ENCODE measurements around the gene SLC5A9. TPM values are rescaled to one million over a fixed set of nuclear protein-coding genes. Genes with fewer than 3 reads are reported as not detected.

The SLC5A9 gene
- polyA plus RNA-seq, 3 donors: 0.15 to 0.42 (median 0.28) TPM

GRCh38 chr1:48216313-48216712 lies 6.2 kb upstream of the SLC5A9 start:
- Histone ChIP-seq H4K20me1 (ENCODE audit: insufficient read depth, low read length) (no peaks in the 10 kb centered on the region), H3K27me3 (ENCODE audit: control insufficient read depth in 2 of 2, insufficient read depth in 2 of 2, low read length in 2 of 2) (no peaks in the 10 kb centered on the region), H3K9ac (ENCODE audit: insufficient read depth, low read length, poor library complexity, severe bottlenecking) (no peak overlapping the region), H3K27ac (ENCODE audit: low read depth in 1 of 2, low read length in 2 of 2) (no peak overlapping the region), H3K4me1 (ENCODE audit: control insufficient read depth in 1 of 2, insufficient read depth in 2 of 2, low read length in 2 of 2) (peaks cover 20 to 25% of the 10 kb centered on the region in 2 donors), H3K79me2 (ENCODE audit: insufficient read depth, low read length) (no peaks in the 10 kb centered on the region), H3K9me3 (replicated peaks in 1 of 2; ENCODE audit: control insufficient read depth in 1 of 2, insufficient read depth in 1 of 2, low read length in 2 of 2) (no peaks in the 10 kb centered on the region), H2AFZ (ENCODE audit: insufficient read depth, low read depth, low read length, poor library complexity, severe bottlenecking) (no peak overlapping the region), H3K4me2 (replicated peaks; ENCODE audit: extremely low read depth, low read length, poor library complexity, severe bottlenecking) (no peak overlapping the region), H3K36me3 (replicated peaks in 1 of 2; ENCODE audit: control insufficient read depth in 1 of 2, insufficient read depth in 2 of 2, low read length in 2 of 2) (no peaks in the 10 kb centered on the region), H3K4me3 (replicated peaks in 1 of 3; ENCODE audit: low read depth in 2 of 3, low read length in 3 of 3) (no peak overlapping the region)
- TF ChIP-seq, protein P1, sequence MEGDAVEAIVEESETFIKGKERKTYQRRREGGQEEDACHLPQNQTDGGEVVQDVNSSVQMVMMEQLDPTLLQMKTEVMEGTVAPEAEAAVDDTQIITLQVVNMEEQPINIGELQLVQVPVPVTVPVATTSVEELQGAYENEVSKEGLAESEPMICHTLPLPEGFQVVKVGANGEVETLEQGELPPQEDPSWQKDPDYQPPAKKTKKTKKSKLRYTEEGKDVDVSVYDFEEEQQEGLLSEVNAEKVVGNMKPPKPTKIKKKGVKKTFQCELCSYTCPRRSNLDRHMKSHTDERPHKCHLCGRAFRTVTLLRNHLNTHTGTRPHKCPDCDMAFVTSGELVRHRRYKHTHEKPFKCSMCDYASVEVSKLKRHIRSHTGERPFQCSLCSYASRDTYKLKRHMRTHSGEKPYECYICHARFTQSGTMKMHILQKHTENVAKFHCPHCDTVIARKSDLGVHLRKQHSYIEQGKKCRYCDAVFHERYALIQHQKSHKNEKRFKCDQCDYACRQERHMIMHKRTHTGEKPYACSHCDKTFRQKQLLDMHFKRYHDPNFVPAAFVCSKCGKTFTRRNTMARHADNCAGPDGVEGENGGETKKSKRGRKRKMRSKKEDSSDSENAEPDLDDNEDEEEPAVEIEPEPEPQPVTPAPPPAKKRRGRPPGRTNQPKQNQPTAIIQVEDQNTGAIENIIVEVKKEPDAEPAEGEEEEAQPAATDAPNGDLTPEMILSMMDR (IDR thresholded peaks at IDR 0.05): no peak
- peaks cover 31% of the 10 kb centered on the region for H3K4me1 Mint-ChIP-seq
- H3K4me3 Mint-ChIP-seq: no peak overlapping the region
- H3K9me3 Mint-ChIP-seq: peaks cover 0 to 2% (median 0%) of the 10 kb centered on the region in 7 donors
- intact Hi-C loops (cut with micrococcal nuclease): no loop called here
- DNase-seq: no peak
- no peaks in the 10 kb centered on the region for H3K36me3 Mint-ChIP-seq
- WGBS (ENCODE audit: insufficient coverage): no CpG with 5 or more reads among the region's 2 CpGs
- H3K27ac Mint-ChIP-seq: no peak overlapping the region
- H3K27me3 Mint-ChIP-seq (ENCODE audit: low read depth in 3 of 3): peaks cover 0 to 8% (median 8%) of the 10 kb centered on the region in 3 donors

GRCh38 chr1:48216941-48217340 lies 5.6 kb upstream of the SLC5A9 start:
- Mint-ChIP-seq H3K4me1 (peaks cover 31% of the 10 kb centered on the region), H3K9me3 (peaks cover 0 to 2% (median 0%) of the 10 kb centered on the region in 7 donors), H3K4me3 (no peak overlapping the region), H3K36me3 (no peaks in the 10 kb centered on the region), H3K27ac (peak overlapping the region in 2 of 7 donors; percentile 0 to 19), H3K27me3 (ENCODE audit: low read depth in 3 of 3) (peaks cover 0 to 8% (median 8%) of the 10 kb centered on the region in 3 donors)
- H3K27me3 ChIP-seq (ENCODE audit: control insufficient read depth in 2 of 2, insufficient read depth in 2 of 2, low read length in 2 of 2): no peaks in the 10 kb centered on the region
- H3K36me3 ChIP-seq (replicated peaks in 1 of 2; ENCODE audit: control insufficient read depth in 1 of 2, insufficient read depth in 2 of 2, low read length in 2 of 2): no peaks in the 10 kb centered on the region
- H3K79me2 ChIP-seq (ENCODE audit: insufficient read depth, low read length): no peaks in the 10 kb centered on the region
- intact Hi-C loops (cut with micrococcal nuclease): no loop called here
- DNase-seq: no peak
- no peak overlapping the region for H3K27ac ChIP-seq (ENCODE audit: low read depth in 1 of 2, low read length in 2 of 2)
- TF ChIP-seq, protein P1 (IDR thresholded peaks at IDR 0.05): no peak
- H3K9me3 ChIP-seq (replicated peaks in 1 of 2; ENCODE audit: control insufficient read depth in 1 of 2, insufficient read depth in 1 of 2, low read length in 2 of 2): no peaks in the 10 kb centered on the region
- 100% methylated on average over 1 of the region's 3 CpGs for WGBS (ENCODE audit: insufficient coverage)
- no peak overlapping the region for H2AFZ ChIP-seq (ENCODE audit: insufficient read depth, low read depth, low read length, poor library complexity, severe bottlenecking)
- H3K9ac ChIP-seq (ENCODE audit: insufficient read depth, low read length, poor library complexity, severe bottlenecking): no peak overlapping the region
- H3K4me2 ChIP-seq (replicated peaks; ENCODE audit: extremely low read depth, low read length, poor library complexity, severe bottlenecking): no peak overlapping the region
- peaks cover 20 to 25% of the 10 kb centered on the region in 2 donors for H3K4me1 ChIP-seq (ENCODE audit: control insufficient read depth in 1 of 2, insufficient read depth in 2 of 2, low read length in 2 of 2)
- no peaks in the 10 kb centered on the region for H4K20me1 ChIP-seq (ENCODE audit: insufficient read depth, low read length)
- H3K4me3 ChIP-seq (replicated peaks in 1 of 3; ENCODE audit: low read depth in 2 of 3, low read length in 3 of 3): no peak overlapping the region
